Measurements from ENCODE around the gene L3MBTL1.

L3MBTL1 gene

DNA sequence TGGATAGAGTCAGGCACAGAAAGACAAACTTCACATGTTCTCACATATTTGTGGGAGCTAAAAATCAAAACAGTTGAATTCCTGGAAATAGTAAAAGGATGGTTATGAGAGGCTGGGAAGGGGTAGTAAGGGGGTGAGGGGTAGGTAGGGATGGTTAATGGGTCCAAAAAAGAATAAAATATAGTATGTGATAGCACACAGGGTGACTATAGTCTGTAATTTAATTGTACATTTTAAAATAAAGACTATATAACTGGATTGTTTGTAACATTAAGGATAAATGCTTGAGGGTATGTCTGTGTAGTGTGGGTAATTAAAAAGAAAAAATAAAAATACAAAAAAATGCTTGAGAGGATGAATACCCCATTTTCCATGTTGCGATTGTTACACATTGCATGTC is 39.9 kb upstream of the L3MBTL1 start:
- ChIA-PET CTCF (interaction anchor here (1.5 to 1.8 kb wide), 2 partner anchors 8 to 19 kb away, joined by 4 to 8 read pairs; no protein-coding TSS in a partner anchor), POLR2A (interaction anchor here (0.6 to 2.5 kb wide), 4 partner anchors 10 to 716 kb away, joined by 3 to 14 read pairs (median 3); partner anchors contain the start of gene SRSF6)
- DNase-seq (ENCODE audit: extremely low spot score) = no peak
- TF ChIP-seq, protein P1, sequence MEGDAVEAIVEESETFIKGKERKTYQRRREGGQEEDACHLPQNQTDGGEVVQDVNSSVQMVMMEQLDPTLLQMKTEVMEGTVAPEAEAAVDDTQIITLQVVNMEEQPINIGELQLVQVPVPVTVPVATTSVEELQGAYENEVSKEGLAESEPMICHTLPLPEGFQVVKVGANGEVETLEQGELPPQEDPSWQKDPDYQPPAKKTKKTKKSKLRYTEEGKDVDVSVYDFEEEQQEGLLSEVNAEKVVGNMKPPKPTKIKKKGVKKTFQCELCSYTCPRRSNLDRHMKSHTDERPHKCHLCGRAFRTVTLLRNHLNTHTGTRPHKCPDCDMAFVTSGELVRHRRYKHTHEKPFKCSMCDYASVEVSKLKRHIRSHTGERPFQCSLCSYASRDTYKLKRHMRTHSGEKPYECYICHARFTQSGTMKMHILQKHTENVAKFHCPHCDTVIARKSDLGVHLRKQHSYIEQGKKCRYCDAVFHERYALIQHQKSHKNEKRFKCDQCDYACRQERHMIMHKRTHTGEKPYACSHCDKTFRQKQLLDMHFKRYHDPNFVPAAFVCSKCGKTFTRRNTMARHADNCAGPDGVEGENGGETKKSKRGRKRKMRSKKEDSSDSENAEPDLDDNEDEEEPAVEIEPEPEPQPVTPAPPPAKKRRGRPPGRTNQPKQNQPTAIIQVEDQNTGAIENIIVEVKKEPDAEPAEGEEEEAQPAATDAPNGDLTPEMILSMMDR (IDR thresholded peaks at IDR 0.05; ENCODE audit: control extremely low read depth, extremely low read depth, low read depth, missing control alignments) = no peak

DNA sequence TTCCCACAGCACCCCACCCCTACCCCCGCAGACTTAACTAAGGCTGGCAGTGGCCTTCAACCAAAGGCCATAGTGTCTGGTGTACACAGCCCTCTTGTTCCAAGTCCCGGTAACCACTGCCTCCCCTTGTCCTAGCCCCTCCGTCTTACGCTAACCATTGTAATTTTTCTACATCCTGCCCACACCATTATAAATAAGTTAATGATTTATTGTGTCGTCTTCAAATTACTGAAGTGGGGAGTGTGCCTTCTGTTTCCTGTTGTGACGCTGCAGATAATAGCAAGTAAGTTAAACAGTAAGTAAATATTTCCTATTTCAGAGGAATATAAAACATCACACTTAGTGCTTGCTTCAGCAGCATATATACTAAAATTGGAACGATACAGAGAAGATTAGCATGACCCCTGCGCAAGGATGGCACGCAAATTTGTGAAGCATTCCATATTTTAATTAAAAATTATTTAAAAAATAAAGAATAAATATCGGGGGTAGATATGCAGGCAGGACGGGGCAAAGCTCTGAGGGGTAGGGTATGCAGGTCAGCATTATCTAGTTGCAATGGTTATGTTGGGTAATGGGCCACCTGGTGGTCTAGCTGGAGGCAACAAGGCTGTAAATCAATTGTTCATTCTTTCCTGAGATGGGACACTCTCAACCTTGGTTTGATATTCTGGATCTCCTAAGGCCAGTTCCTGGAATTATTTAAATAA is 34.7 kb upstream of the L3MBTL1 start:
- no peak for DNase-seq (ENCODE audit: extremely low spot score)
- ChIA-PET CTCF (interaction anchor here (1.2 kb wide), 1 partner anchor 717 kb away, joined by 3 read pairs; no protein-coding TSS in a partner anchor), POLR2A (no interaction called here)
- TF ChIP-seq, protein P1 (IDR thresholded peaks at IDR 0.05; ENCODE audit: control extremely low read depth, extremely low read depth, low read depth, missing control alignments) = no peak

DNA sequence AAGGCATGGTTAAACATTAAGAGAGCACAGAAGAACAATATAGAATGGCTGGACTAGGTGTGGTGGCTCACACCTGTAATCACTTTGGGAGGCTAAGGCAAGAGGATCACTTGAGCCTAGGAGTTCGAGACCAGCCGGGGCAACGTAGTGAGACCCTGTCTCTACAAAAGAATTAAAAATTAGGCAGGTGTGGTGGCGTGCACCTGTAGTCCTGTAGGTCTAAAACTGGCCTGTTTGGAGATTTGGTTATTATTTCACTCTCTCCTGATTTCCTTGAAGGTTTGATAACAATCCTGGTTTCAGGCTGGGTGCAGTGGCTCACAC is 34.2 kb upstream of the L3MBTL1 start:
- TF ChIP-seq, protein P1 (IDR thresholded peaks at IDR 0.05; ENCODE audit: control extremely low read depth, extremely low read depth, low read depth, missing control alignments) = no peak
- ChIA-PET POLR2A (no interaction called here), CTCF (interaction anchor here (1.2 kb wide), 1 partner anchor 717 kb away, joined by 3 read pairs; no protein-coding TSS in a partner anchor)

DNA sequence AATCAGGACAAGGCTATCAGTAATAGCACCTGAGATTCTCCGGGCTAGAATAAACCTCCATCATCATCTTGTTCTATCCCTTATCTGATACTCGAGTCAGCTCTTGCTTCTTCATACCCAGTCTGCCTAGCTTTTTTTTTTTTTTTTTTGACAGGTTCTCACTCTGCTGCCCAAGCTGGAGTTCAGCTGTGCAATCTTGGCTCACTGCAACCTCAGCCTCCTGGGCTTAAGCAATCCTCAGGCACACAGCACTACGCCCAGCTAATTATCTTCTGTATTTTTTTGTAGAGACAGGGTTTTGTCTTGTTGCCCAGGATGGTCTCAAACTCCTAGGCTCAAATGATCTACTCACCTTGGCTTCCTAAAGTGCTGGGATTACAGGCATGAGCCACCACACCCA is 30.3 kb upstream of the L3MBTL1 start:
- TF ChIP-seq, protein P1 (IDR thresholded peaks at IDR 0.05; ENCODE audit: control extremely low read depth, extremely low read depth, low read depth, missing control alignments) = no peak
- DNase-seq (ENCODE audit: extremely low spot score) = no peak
- POLR2A ChIA-PET = interaction anchor here (0.6 to 1.0 kb wide), 2 partner anchors 10 to 12 kb away, joined by 3 to 4 read pairs; no protein-coding TSS in a partner anchor
- CTCF ChIA-PET = interaction anchor here (1.1 kb wide), 1 partner anchor 28 kb away, joined by 4 read pairs; no protein-coding TSS in a partner anchor

More for the DNA sequence above, 34.2 kb upstream of the L3MBTL1 start:
- DNase-seq (ENCODE audit: extremely low spot score) = no peak

DNA sequence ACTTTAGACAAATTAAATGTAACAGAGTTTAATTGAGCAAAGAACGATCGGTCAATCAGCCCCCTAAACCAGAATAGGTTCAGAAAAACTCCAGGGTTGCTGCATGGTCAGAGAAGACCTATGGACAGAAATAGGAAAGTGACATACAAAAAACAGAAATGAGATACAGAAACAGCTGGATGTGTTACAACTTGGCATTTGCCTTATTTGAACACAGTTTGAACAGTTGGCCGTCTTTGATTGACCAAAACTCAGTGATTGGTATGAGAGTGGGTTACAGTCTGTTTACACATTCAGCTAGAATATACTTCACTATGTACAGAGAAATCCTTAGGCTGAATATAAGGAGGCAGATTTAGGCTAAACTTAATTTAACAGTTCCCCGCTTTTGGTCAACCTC is 29.9 kb upstream of the L3MBTL1 start:
- POLR2A ChIA-PET = interaction anchor here (0.6 to 1.0 kb wide), 2 partner anchors 10 to 13 kb away, joined by 3 to 4 read pairs; no protein-coding TSS in a partner anchor
- no peak for DNase-seq (ENCODE audit: extremely low spot score)
- TF ChIP-seq, protein P1 (IDR thresholded peaks at IDR 0.05; ENCODE audit: control extremely low read depth, extremely low read depth, low read depth, missing control alignments) = no peak
- CTCF ChIA-PET = interaction anchor here (1.1 kb wide), 1 partner anchor 28 kb away, joined by 4 read pairs; no protein-coding TSS in a partner anchor

DNA sequence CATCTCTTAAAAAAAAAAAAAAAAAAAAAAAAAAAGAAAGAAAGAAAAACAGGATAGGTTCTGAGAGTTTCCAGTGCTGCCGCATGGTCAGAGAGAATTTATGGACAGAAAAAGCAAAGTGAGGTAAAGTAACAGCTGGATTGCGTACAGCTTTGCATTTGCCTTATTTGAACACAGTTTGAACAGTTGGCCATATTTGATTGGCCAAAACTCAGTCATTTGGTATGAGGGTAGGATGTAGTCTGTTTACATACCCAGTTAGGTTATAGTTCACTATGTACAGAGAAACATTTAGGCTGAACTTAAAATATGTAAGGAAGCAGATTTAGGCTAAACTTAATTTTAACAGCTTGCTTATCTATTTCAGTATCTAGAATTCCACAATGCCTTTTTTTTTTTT is 17.5 kb upstream of the L3MBTL1 start:
- DNase-seq (ENCODE audit: extremely low spot score) = no peak
- TF ChIP-seq, protein P1 (IDR thresholded peaks at IDR 0.05; ENCODE audit: control extremely low read depth, extremely low read depth, low read depth, missing control alignments) = no peak
- ChIA-PET POLR2A (no interaction called here), CTCF (no interaction called here)
